GM23248 (cell line): Measurements from ENCODE around the gene GYS1. TPM values are rescaled to one million over a fixed set of nuclear protein-coding genes. Genes with fewer than 3 reads are reported as not detected.

Experiments used
- DNase-seq: peaks from one replicate; pipeline ENCODE4 v3.0.0-alpha.2; 2015
- H2AFZ ChIP-seq: fragments of 200-600 bp; sonication (generic); 2 replicates; pipeline ENCODE4 v1.6.1; 2016; ENCODE audit warnings: antibody characterized with exemption
- H3F3A ChIP-seq: fragments of 200-600 bp; sonication (generic); 2 replicates; pipeline ENCODE4 v1.6.1; 2016; ENCODE audit warnings: mild to moderate bottlenecking, antibody characterized with exemption, mixed run types; ENCODE audit not compliant: insufficient read depth
- H3K27ac ChIP-seq: fragments of 200-600 bp; sonication (generic); 2 replicates; pipeline ENCODE4 v1.5.1; 2016; ENCODE audit warnings: mild to moderate bottlenecking
- H3K27me3 ChIP-seq: fragments of 200-600 bp; sonication (generic); replicated peaks from 2 replicates; pipeline ENCODE4 v1.6.1; 2016; ENCODE audit warnings: mild to moderate bottlenecking; ENCODE audit not compliant: insufficient read depth
- H3K36me3 ChIP-seq: fragments of 200-600 bp; sonication (generic); 2 replicates; pipeline ENCODE4 v1.6.1; 2016; ENCODE audit warnings: low read depth, mild to moderate bottlenecking
- H3K4me1 ChIP-seq: fragments of 200-600 bp; sonication (generic); 2 replicates; pipeline ENCODE4 v1.6.1; 2016; ENCODE audit warnings: mild to moderate bottlenecking; ENCODE audit not compliant: insufficient read depth
- H3K4me2 ChIP-seq: fragments of 200-600 bp; sonication (generic); one replicate; pipeline ENCODE4 v1.6.1; 2016; ENCODE audit warnings: mild to moderate bottlenecking; ENCODE audit not compliant: unreplicated experiment
- H3K4me3 ChIP-seq: fragments of 200-600 bp; sonication (generic); 2 replicates; pipeline ENCODE4 v1.5.1; 2016; ENCODE audit warnings: mild to moderate bottlenecking
- H3K79me2 ChIP-seq: fragments of 200-600 bp; sonication (generic); 2 replicates; pipeline ENCODE4 v1.6.1; 2016; ENCODE audit warnings: mild to moderate bottlenecking; ENCODE audit not compliant: insufficient read depth
- H3K9ac ChIP-seq: fragments of 200-600 bp; sonication (generic); 2 replicates; pipeline ENCODE4 v1.6.1; 2016; ENCODE audit warnings: mild to moderate bottlenecking
- H3K9me2 ChIP-seq: fragments of 200-600 bp; sonication (generic); 2 replicates; pipeline ENCODE4 v1.6.1; 2016; ENCODE audit warnings: mixed run types, mild to moderate bottlenecking, moderate library complexity; ENCODE audit not compliant: insufficient read depth
- H3K9me3 ChIP-seq: fragments of 200-600 bp; sonication (generic); one replicate; pipeline ENCODE4 v1.6.1; 2017; ENCODE audit warnings: low read depth
- H4K20me1 ChIP-seq: fragments of 200-600 bp; sonication (generic); 2 replicates; pipeline ENCODE4 v1.6.0; 2016; ENCODE audit not compliant: insufficient read depth
- EZH2 ChIP-seq: fragments of 200-600 bp; sonication (generic); IDR thresholded peaks from 2 replicates; pipeline ENCODE4 v1.6.1; 2018; ENCODE audit warnings: antibody characterized with exemption, mild to moderate bottlenecking; ENCODE audit not compliant: insufficient read depth, poor library complexity, severe bottlenecking
- EZH2phosphoT487 ChIP-seq: fragments of 200-600 bp; sonication (generic); IDR thresholded peaks from 2 replicates; pipeline ENCODE4 v1.6.1; 2018; ENCODE audit warnings: antibody characterized with exemption, moderate library complexity, mild to moderate bottlenecking, low read depth; ENCODE audit not compliant: insufficient read depth
- WGBS, 2 experiments: methylation state at CpG; one replicate each; pipeline ENCODE4 v1.1.6; 2015 to 2017; ENCODE audit warnings: low lambda C conversion rate in 2 of 2, low coverage in 1 of 2; ENCODE audit errors: missing lambda C conversion rate in 2 of 2; 5-methylcytosine and 5-hydroxymethylcytosine counted together
- in situ Hi-C: fragments of 300-500 bp; cut with MboI; formaldehyde crosslinking; loops from 2 replicates; pipeline ENCODE4 v1.15.0; 2020
- polyA plus RNA-seq: library from polyadenylated mRNA; unstranded; fragments of >200 nt; fragmentation: Nextera tagmentation; extraction: Ambion mirVana; gene quantifications from 2 replicates; pipeline ENCODE4 v1.2.1, GENCODE V29; 2016
- total RNA-seq: library from RNA; depleted of rRNA; stranded (reverse); fragments of >200 nt; shearing (Covaris generic); gene quantifications from 2 replicates; pipeline ENCODE4 v1.2.3, GENCODE V29; 2014

GYS1 gene
- total and polyA plus RNA-seq, 2 experiments from 2014 or later, result 78.4 to 85.6 TPM

DNA sequence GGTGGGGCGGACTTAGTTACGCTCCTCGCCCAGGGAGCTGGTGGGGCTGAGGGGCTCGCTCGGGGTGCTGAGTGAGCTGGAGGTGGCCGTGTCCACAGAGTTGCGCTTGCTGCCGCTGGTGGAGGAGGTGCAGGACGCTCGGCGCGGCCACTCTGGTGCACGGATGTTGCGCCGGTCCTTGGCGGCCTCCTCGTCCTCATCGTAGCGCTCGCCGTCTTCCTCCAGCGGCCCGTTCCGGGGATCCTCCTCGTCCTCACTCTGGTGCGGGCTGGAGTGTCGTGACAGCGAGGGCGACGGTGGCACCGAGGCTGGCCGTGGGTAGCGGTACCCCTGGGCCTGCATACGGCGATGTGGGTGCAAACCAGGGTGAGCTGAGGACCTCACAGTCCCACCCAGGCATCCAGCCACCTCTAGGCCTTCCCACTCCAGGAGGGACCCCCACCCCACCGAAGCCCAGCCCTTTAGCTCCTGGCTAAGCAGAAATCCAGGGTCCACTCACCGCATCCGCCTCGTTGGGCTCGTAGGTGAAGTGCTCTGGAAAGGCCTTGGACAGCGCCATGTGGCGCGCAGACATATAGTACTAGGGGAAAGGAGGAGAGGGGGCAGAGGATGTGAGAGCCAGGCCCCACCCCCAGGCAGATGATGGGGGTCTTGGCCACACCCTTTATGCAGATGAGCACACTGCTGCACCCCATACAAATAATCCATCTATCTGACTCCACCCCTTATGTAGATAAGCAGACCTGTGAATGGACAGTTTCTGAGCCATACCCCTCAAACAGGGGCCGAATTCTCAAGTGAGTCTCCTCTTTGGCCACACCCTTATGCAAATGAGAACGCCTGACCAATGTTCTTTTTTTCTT is 23.6 kb downstream of the GYS1 start:
- Histone ChIP-seq H3K27ac (no peak overlapping the region), H4K20me1 (peaks cover 12% of the 10 kb centered on the region; the same call in 1 of the 2 replicates), H3K9me3 (no peaks in the 10 kb centered on the region), H3K4me2 (no peak overlapping the region), H3F3A (peaks cover 58% of the 10 kb centered on the region), H3K4me3 (no peak overlapping the region), H3K9ac (no peak overlapping the region), H3K36me3 (peaks cover 49% of the 10 kb centered on the region), H3K4me1 (peaks cover 10% of the 10 kb centered on the region), H2AFZ (no peak overlapping the region), H3K27me3 (no peaks in the 10 kb centered on the region), H3K79me2 (peaks cover 22% of the 10 kb centered on the region), H3K9me2 (no peaks in the 10 kb centered on the region)
- TF ChIP-seq EZH2 (no peak), EZH2phosphoT487 (no peak)
- in situ Hi-C loops, result loop anchor here (10.0 kb wide), 1 partner anchor 175 kb away; no protein-coding TSS in a partner anchor
- DNase-seq, result peak; percentile 43
- 94 to 95% methylated on average over 36 to 45 of the region's 45 CpGs for WGBS, 2 experiments

- WGBS, 2 experiments, result 42 to 48% methylated on average over 14 to 15 of the region's 15 CpGs
- Histone ChIP-seq H3K9me3 (no peaks in the 10 kb centered on the region), H3K4me1 (peaks cover 17% of the 10 kb centered on the region), H3K27me3 (no peaks in the 10 kb centered on the region), H3K79me2 (peaks cover 22% of the 10 kb centered on the region), H4K20me1 (peaks cover 12% of the 10 kb centered on the region; the same call in 1 of the 2 replicates), H2AFZ (no peak overlapping the region), H3K36me3 (peaks cover 43% of the 10 kb centered on the region), H3K9me2 (no peaks in the 10 kb centered on the region), H3K27ac (peak overlapping the region; percentile 97; the same call in 1 of the 2 replicates), H3K9ac (no peak overlapping the region), H3F3A (peaks cover 65% of the 10 kb centered on the region), H3K4me3 (no peak overlapping the region), H3K4me2 (no peak overlapping the region)
- in situ Hi-C loops, result no loop called here
- TF ChIP-seq EZH2, result no peak
- TF ChIP-seq EZH2phosphoT487, result no peak
- no peak for DNase-seq
Observed at GRCh38 chr19:48968813-48969218, 24.3 kb downstream of the GYS1 start.

DNA sequence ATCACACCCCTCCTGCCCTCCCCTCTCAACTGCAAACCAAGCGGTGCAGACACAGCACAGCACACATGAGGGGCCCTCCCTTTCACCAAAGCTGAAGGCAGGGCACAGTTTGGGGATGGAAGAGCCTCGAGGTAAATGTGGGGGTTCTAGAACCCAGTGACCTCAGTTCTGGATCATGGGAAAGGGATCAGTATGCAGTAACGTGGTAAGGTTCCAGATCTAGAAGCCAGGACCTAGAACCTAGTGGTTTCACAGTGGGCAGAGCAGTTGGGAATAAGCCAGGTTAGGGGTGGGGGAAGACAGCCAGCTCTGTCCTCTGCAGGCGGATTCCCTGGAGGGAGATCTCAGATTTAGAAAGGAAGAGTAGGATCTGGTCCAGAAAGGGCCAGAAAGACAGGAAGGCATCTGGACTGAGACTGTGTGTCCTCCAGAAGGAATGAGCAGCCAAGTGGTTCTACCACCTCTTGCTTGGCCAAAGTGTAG is 24.9 kb downstream of the GYS1 start:
- H3F3A ChIP-seq, result peaks cover 69% of the 10 kb centered on the region
- H2AFZ ChIP-seq, result no peak overlapping the region
- H3K27ac ChIP-seq, result peak overlapping the region; percentile 97
- H4K20me1 ChIP-seq, result peaks cover 12% of the 10 kb centered on the region; the same call in 1 of the 2 replicates
- no peaks in the 10 kb centered on the region for H3K9me2 ChIP-seq
- TF ChIP-seq EZH2 (no peak), EZH2phosphoT487 (no peak)
- no peak overlapping the region for H3K4me2 ChIP-seq
- DNase-seq, result peak; percentile 43
- peaks cover 22% of the 10 kb centered on the region for H3K79me2 ChIP-seq
- H3K9me3 ChIP-seq, result no peaks in the 10 kb centered on the region
- H3K4me1 ChIP-seq, result peaks cover 23% of the 10 kb centered on the region
- H3K9ac ChIP-seq, result peak overlapping the region; percentile 95; the same call in 1 of the 2 replicates
- WGBS, 2 experiments, result 40 to 53% methylated on average over 4 of the region's 4 CpGs
- H3K27me3 ChIP-seq, result no peaks in the 10 kb centered on the region
- H3K4me3 ChIP-seq, result no peak overlapping the region
- peaks cover 37% of the 10 kb centered on the region for H3K36me3 ChIP-seq
- in situ Hi-C loops, result no loop called here

- Histone ChIP-seq H3K36me3 (peaks cover 34% of the 10 kb centered on the region; the same call in 1 of the 2 replicates), H3K27me3 (no peaks in the 10 kb centered on the region), H2AFZ (no peak overlapping the region), H3K79me2 (peaks cover 22% of the 10 kb centered on the region), H3K9me3 (no peaks in the 10 kb centered on the region), H3K9me2 (no peaks in the 10 kb centered on the region), H3K4me3 (peak overlapping the region; percentile 97), H4K20me1 (peaks cover 12% of the 10 kb centered on the region; the same call in 1 of the 2 replicates), H3K4me1 (peaks cover 24% of the 10 kb centered on the region), H3F3A (peaks cover 66% of the 10 kb centered on the region), H3K4me2 (peak overlapping the region; percentile 98), H3K9ac (peak overlapping the region; percentile 95), H3K27ac (peak overlapping the region; percentile 97)
- WGBS, 2 experiments, result 69 to 70% methylated on average over 14 of the region's 14 CpGs
- peak; percentile 58 for DNase-seq
- in situ Hi-C loops, result no loop called here
- TF ChIP-seq EZH2 (no peak), EZH2phosphoT487 (no peak)
Observed at GRCh38 chr19:48967346-48968178, 25.5 kb downstream of the GYS1 start.
